AG09309 (cell line): ENCODE measurements around the gene RASL10A.

ENCODE experiments used
- DNase-seq: peaks from one replicate; pipeline ENCODE4 v3.0.0-alpha.2; 2010; ENCODE audit warnings: low read depth
- H3K4me3 ChIP-seq: 2 replicates; pipeline ENCODE4 v1.5.1; 2011; ENCODE audit warnings: mild to moderate bottlenecking, low read depth, low read length, moderate library complexity; ENCODE audit not compliant: control insufficient read depth
- TF ChIP-seq, protein P1 (sequence below): IDR thresholded peaks from 2 replicates; pipeline ENCODE4 v1.5.1; 2011; ENCODE audit warnings: mild to moderate bottlenecking, low read depth, low read length, inconsistent platforms; ENCODE audit not compliant: insufficient read depth, control insufficient read depth; ENCODE audit errors: missing control alignments

The RASL10A gene

DNA sequence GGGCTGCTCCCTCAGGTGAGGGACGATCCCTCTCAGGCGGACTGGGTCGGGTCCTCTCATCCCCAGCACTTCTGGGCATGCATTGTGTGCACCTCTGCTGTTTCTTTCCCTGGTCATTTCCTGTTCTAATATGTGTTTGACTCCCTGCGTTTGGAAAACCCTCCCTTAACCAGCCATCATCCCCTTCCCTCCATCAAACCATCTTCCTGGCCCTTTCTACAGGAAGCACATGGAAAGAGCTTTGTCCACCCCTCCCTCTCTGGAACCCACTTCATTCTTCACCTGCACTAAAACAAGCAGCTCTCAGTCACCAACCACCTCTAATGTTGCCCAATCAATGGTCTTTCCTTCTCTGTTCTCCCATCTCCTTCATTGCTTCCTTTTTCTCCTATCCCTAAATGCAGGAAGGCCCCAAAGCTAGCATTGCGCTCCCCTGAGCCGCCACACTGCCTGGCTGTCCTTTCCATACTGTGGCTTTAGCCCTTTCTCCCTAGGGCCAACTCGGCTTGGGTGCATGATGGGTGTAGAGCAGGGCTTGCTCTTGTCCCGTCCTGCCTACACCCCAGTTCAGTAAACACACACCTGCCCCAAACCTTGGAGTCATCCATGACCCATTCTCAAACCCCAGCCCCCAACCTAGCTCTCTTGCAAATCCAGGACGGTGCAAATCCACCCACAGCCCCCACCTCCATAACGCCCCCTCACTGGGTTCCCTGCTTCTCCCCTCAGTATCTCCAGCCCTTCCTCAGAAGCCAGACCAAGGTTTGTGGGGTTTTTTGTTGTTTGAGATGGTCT, 14.5 kb downstream of the RASL10A start:
- no peak for DNase-seq
- H3K4me3 ChIP-seq, result no peak overlapping the region
- TF ChIP-seq, protein P1, sequence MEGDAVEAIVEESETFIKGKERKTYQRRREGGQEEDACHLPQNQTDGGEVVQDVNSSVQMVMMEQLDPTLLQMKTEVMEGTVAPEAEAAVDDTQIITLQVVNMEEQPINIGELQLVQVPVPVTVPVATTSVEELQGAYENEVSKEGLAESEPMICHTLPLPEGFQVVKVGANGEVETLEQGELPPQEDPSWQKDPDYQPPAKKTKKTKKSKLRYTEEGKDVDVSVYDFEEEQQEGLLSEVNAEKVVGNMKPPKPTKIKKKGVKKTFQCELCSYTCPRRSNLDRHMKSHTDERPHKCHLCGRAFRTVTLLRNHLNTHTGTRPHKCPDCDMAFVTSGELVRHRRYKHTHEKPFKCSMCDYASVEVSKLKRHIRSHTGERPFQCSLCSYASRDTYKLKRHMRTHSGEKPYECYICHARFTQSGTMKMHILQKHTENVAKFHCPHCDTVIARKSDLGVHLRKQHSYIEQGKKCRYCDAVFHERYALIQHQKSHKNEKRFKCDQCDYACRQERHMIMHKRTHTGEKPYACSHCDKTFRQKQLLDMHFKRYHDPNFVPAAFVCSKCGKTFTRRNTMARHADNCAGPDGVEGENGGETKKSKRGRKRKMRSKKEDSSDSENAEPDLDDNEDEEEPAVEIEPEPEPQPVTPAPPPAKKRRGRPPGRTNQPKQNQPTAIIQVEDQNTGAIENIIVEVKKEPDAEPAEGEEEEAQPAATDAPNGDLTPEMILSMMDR, result no peak

DNA sequence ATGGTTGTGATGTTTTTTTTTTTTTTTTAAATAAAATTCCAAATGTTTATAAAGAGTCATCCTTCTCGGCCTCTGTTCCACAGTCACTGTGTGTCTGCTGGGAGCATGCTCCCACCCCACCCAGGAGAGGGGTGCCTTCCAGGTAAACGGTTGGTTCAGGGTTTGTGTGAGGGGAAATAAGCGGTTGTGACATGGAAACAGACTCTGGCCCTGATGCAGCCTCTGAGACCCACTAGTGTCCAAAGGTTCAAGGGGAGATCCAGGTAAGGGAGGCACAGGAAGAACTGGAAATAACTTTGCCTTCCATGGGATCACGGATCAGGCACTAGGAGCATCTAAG, 15.1 kb downstream of the RASL10A start:
- TF ChIP-seq, protein P1, result no peak

DNA sequence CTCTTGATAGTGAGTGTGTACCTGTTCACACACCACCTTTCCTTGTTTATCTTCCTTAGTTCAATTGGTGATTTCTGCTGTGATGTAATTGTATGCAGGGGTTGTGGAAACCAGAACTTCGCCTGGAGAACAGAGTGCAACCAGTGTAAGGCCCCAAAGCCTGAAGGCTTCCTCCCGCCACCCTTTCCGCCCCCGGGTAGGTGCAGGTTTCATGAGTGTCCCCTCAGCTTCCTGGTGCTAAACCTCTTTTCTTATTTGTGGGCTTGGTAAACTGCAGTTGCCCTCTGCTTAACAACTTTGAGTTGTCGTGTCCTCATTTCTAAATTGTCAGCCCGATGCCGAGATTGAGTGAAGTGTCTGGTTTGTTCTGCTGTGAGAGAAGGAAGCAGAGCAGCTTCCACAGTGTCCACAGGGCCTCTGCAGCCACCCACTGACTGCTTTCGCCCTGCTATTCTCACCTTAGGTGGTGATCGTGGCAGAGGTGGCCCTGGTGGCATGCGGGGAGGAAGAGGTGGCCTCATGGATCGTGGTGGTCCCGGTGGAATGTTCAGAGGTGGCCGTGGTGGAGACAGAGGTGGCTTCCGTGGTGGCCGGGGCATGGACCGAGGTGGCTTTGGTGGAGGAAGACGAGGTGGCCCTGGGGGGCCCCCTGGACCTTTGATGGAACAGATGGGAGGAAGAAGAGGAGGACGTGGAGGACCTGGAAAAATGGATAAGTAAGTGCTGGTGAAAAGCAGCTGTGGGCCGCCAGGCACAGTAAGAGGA, 16.2 kb downstream of the RASL10A start:
- DNase-seq, result no peak
- TF ChIP-seq, protein P1, result no peak
- H3K4me3 ChIP-seq, result no peak overlapping the region

More for the DNA sequence above, 15.1 kb downstream of the RASL10A start:
- no peak overlapping the region for H3K4me3 ChIP-seq
- DNase-seq, result no peak

DNA sequence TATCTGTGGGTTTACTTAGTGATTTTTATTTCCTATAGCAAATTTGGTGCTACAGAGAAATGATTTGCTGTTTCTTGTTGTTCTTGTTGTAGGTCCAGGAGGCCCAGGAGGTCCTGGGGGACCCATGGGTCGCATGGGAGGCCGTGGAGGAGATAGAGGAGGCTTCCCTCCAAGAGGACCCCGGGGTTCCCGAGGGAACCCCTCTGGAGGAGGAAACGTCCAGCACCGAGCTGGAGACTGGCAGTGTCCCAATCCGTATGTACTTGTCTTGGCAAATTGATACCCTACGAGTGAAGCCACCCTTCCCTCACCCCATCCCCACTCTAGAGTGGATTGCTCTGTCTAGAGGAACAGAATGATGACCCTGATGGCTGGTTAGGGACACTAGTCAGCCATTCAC, 16.9 kb downstream of the RASL10A start:
- no peak for DNase-seq
- TF ChIP-seq, protein P1, result no peak
- no peak overlapping the region for H3K4me3 ChIP-seq

DNA sequence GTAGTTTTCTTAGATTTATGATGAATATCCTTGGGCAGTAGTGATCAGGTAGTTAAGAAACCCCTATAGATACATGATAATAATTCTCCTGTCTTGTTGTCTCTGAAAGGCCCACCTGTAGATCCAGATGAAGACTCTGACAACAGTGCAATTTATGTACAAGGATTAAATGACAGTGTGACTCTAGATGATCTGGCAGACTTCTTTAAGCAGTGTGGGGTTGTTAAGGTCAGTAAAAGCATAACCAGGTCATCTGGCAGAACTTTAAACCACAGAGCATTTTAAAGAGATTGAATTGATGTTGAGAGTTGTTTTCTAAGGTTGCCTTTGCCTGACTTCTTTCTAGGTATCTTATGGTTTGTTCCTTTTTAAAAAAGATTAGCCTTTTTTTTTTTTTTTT, 23.1 kb downstream of the RASL10A start:
- no peak for DNase-seq
- H3K4me3 ChIP-seq, result no peak overlapping the region
- TF ChIP-seq, protein P1, result no peak

DNA sequence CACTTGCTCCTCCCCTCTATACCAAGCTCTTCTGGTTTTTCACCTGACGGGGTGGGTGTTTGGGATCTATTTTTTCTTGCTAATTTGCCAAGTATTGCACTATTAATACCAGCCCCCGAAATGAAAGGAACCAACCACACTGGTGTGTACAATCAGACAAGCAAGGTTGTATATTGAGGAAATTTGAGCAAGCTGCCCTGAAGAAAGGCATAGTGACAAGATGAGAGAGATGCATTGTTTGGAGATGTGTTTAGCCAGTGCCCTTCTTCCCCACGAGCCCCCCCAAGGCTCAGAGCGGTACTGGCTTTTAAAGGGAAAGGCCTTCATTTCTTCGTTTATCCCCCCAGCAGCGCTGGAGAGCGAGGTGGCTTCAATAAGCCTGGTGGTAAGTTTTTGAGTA, 24.3 kb downstream of the RASL10A start:
- no peak for DNase-seq
- H3K4me3 ChIP-seq, result no peak overlapping the region
- TF ChIP-seq, protein P1, result no peak

DNA sequence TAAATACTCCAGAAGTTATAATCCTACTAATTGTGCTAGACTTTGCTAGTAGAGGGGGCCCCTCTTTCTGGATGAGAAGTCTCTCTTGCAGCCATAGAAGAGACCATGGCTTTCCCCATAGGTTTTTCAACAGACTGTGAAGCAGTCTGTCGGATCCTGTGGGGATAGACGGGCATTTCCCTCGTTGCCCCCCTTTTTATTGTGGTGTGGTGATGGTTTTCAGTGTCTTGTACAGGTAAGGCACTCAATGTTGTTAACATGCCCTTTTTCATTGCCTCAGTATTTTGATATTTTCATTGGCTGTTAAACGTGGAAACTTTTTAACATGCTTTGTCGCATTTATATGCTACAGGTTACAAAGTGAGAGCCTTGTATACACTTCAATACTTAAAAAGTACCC, 25.4 kb downstream of the RASL10A start:
- TF ChIP-seq, protein P1, result no peak
- no peak for DNase-seq
- H3K4me3 ChIP-seq, result no peak overlapping the region
